GM21529 (cell line): ENCODE results near the gene FUT6.
"Not testable (repeated sequence)": the region's sequence is repeated elsewhere in the genome, so short reads cannot be mapped to it uniquely, and the experiment has no call there.

Source experiments
- ATAC-seq: cut with Tn5 transposase; IDR thresholded peaks from one replicate; pipeline ENCODE4 v1.9.1; 2021; ENCODE audit not compliant: unreplicated experiment

Gene FUT6

GRCh38 chr19:5863030-5863665 lies 23.6 kb upstream of the FUT6 start:
- ATAC-seq = no peak

- ATAC-seq = no peak
Observed at GRCh38 chr19:5857203-5858081, 17.9 kb upstream of the FUT6 start.

GRCh38 chr19:5855151-5855550 lies 15.6 kb upstream of the FUT6 start:
- not testable (repeated sequence) for ATAC-seq

GRCh38 chr19:5854121-5854520 lies 14.6 kb upstream of the FUT6 start:
- ATAC-seq = not testable (repeated sequence)

GRCh38 chr19:5851302-5851701 lies 11.8 kb upstream of the FUT6 start, which contains the start of gene FUT3:
Gene FUT3 (minus strand): TSS chr19:5851449.
- ATAC-seq = no peak

- no peak for ATAC-seq
Observed at GRCh38 chr19:5850743-5851293, 11.3 kb upstream of the FUT6 start.

- no peak for ATAC-seq
Observed at GRCh38 chr19:5850189-5850588, 10.7 kb upstream of the FUT6 start.

GRCh38 chr19:5848621-5849020 lies 9.1 kb upstream of the FUT6 start:
- not testable (repeated sequence) for ATAC-seq

GRCh38 chr19:5847846-5848245 lies 8.3 kb upstream of the FUT6 start:
- not testable (repeated sequence) for ATAC-seq

GRCh38 chr19:5844456-5845433 lies 5.2 kb upstream of the FUT6 start:
- ATAC-seq = no peak

- no peak for ATAC-seq
Observed at GRCh38 chr19:5843295-5843927, 3.9 kb upstream of the FUT6 start.

- ATAC-seq = not testable (repeated sequence)
Observed at GRCh38 chr19:5841735-5842111, 2.2 kb upstream of the FUT6 start.

GRCh38 chr19:5838353-5839064 lies 993 bp downstream of the FUT6 start:
- no peak for ATAC-seq

GRCh38 chr19:5837761-5838352 lies 1.6 kb downstream of the FUT6 start:
- ATAC-seq = no peak

- no peak for ATAC-seq
Observed at GRCh38 chr19:5832527-5833216, 6.8 kb downstream of the FUT6 start.

GRCh38 chr19:5832061-5832460 lies 7.4 kb downstream of the FUT6 start:
- ATAC-seq = no peak

- ATAC-seq = no peak
Observed at GRCh38 chr19:5831159-5831558, 8.3 kb downstream of the FUT6 start.

- ATAC-seq = no peak
Observed at GRCh38 chr19:5829567-5830310, 9.8 kb downstream of the FUT6 start.
